Liver (tissue), 9 donors: ENCODE data around the gene TRAIP. TPM values are rescaled to one million over a fixed set of nuclear protein-coding genes. Genes with fewer than 3 reads are reported as not detected.

ENCODE experiments used
- DNase-seq: peaks from one replicate; pipeline ENCODE4 v3.0.0-alpha.2; 2017; ENCODE audit warnings: low spot score
- H3K27ac ChIP-seq, 2 donors: one replicate each; pipeline ENCODE4 v1.7.0; 2013; ENCODE audit warnings: inconsistent platforms in 2 of 2, low read length in 2 of 2, control low read depth in 1 of 2, low read depth in 1 of 2, mild to moderate bottlenecking in 1 of 2
- H3K27me3 ChIP-seq, 4 donors: one replicate each; pipeline versions ENCODE4 v1.6.1 to v1.7.0; 2013; ENCODE audit warnings: low read length in 3 of 4, inconsistent platforms in 1 of 4, mild to moderate bottlenecking in 1 of 4, moderate library complexity in 1 of 4; ENCODE audit not compliant: control insufficient read depth in 4 of 4, insufficient read depth in 4 of 4
- H3K36me3 ChIP-seq, 4 donors: one replicate each; pipeline versions ENCODE4 v1.6.1 to v1.7.0; 2013; ENCODE audit warnings: low read length in 3 of 4, mild to moderate bottlenecking in 3 of 4, low read depth in 1 of 4, moderate library complexity in 1 of 4; ENCODE audit not compliant: control insufficient read depth in 4 of 4, insufficient read depth in 3 of 4
- H3K4me1 ChIP-seq, 4 donors: one replicate each; pipeline versions ENCODE4 v1.6.1 to v1.7.0; 2013; ENCODE audit warnings: low read length in 3 of 4, mild to moderate bottlenecking in 3 of 4, moderate library complexity in 1 of 4; ENCODE audit not compliant: control insufficient read depth in 4 of 4, insufficient read depth in 4 of 4
- H3K4me3 ChIP-seq, 3 donors: one replicate each; pipeline versions ENCODE4 v1.6.1 to v1.7.0; 2013; ENCODE audit warnings: low read length in 3 of 3, control low read depth in 1 of 3, low read depth in 1 of 3, mild to moderate bottlenecking in 1 of 3
- H3K9ac ChIP-seq, 2 donors: one replicate each; pipeline ENCODE4 v1.7.0; 2013; ENCODE audit warnings: low read length in 2 of 2, mild to moderate bottlenecking in 2 of 2, moderate library complexity in 2 of 2, control low read depth in 1 of 2, low read depth in 1 of 2
- H3K9me3 ChIP-seq, 4 donors: one replicate each; pipeline versions ENCODE4 v1.6.1 to v1.7.0; 2013; ENCODE audit warnings: low read length in 3 of 4; ENCODE audit not compliant: control insufficient read depth in 4 of 4
- ATF3 ChIP-seq: IDR thresholded peaks from 2 replicates; pipeline ENCODE4 v1.6.1; 2016; ENCODE audit warnings: antibody characterized with exemption
- EGR1 ChIP-seq, 2 donors: IDR thresholded peaks; 2 replicates each; pipeline ENCODE4 v1.6.1; 2016 to 2018; ENCODE audit warnings: antibody characterized with exemption in 2 of 2, low read depth in 2 of 2
- FOXA1 ChIP-seq: IDR thresholded peaks from 2 replicates; pipeline ENCODE4 v1.6.1; 2016; ENCODE audit warnings: antibody characterized with exemption
- FOXA2 ChIP-seq: IDR thresholded peaks from 2 replicates; pipeline ENCODE4 v1.6.1; 2016; ENCODE audit warnings: antibody characterized with exemption
- GABPA ChIP-seq, 2 donors: IDR thresholded peaks in 1 of 2; conservative IDR thresholded peaks in 1 of 2; 2 replicates each; pipeline ENCODE4 v1.6.1; 2016; ENCODE audit warnings: antibody characterized with exemption in 2 of 2, mild to moderate bottlenecking in 1 of 2, moderate library complexity in 1 of 2
- HNF4A ChIP-seq, 2 donors: conservative IDR thresholded peaks; 2 replicates each; pipeline ENCODE4 v1.6.1; 2016; ENCODE audit warnings: antibody characterized with exemption in 2 of 2, mild to moderate bottlenecking in 2 of 2
- JUND ChIP-seq, 2 donors: IDR thresholded peaks; 2 replicates each; pipeline ENCODE4 v1.6.1; 2016; ENCODE audit warnings: antibody characterized with exemption in 2 of 2
- MAX ChIP-seq: IDR thresholded peaks from 2 replicates; pipeline ENCODE4 v1.6.1; 2016; ENCODE audit warnings: antibody characterized with exemption
- NR2F2 ChIP-seq: IDR thresholded peaks from 2 replicates; pipeline ENCODE4 v1.6.1; 2016; ENCODE audit warnings: antibody characterized with exemption
- RAD21 ChIP-seq, 2 donors: IDR thresholded peaks; 2 replicates each; pipeline ENCODE4 v1.6.1; 2016; ENCODE audit warnings: antibody characterized with exemption in 2 of 2, mild to moderate bottlenecking in 2 of 2
- SP1 ChIP-seq: IDR thresholded peaks from 2 replicates; pipeline ENCODE4 v1.6.1; 2018; ENCODE audit warnings: antibody characterized with exemption, mild to moderate bottlenecking
- YY1 ChIP-seq: IDR thresholded peaks from 2 replicates; pipeline ENCODE4 v1.6.1; 2016; ENCODE audit warnings: antibody characterized with exemption, mild to moderate bottlenecking
- WGBS: extraction: QIAGEN DNeasy Blood & Tissue Kit; methylation state at CpG from one replicate; pipeline ENCODE4 v1.1.7; 2013; 5-methylcytosine and 5-hydroxymethylcytosine counted together
- polyA plus RNA-seq, 2 donors: library from polyadenylated mRNA; stranded (reverse) in 1 of 2; unstranded in 1 of 2; fragments of 200-250 nt in 1 of 2; fragments of >200 nt in 1 of 2; fragmentation: Nextera tagmentation in 1 of 2; extraction: Ambion mirVana in 1 of 2; gene quantifications; one replicate each; pipeline versions ENCODE4 v1.2.1 to v1.2.3, GENCODE V29; 2013 to 2015
- total RNA-seq, 2 donors: library from RNA; depleted of rRNA; stranded (reverse); fragments of >200 nt; gene quantifications; one replicate each; pipeline ENCODE4 v1.2.3, GENCODE V29; 2014
- TF ChIP-seq, protein P1 (sequence below): fragments of 150-350 bp; IDR thresholded peaks from 2 replicates; pipeline ENCODE4 v1.5.1; 2017; ENCODE audit warnings: improper control_type of control experiment, low read depth, low read length; ENCODE audit not compliant: missing input control
- donor health status: healthy.
- donor health status: healthy.
- donor health status: healthy.
- donor health status: healthy.
- donor health status: healthy.

TRAIP gene
- total and polyA plus RNA-seq, 4 donors, result 0.42 to 7.9 (median 0.64) TPM

DNA sequence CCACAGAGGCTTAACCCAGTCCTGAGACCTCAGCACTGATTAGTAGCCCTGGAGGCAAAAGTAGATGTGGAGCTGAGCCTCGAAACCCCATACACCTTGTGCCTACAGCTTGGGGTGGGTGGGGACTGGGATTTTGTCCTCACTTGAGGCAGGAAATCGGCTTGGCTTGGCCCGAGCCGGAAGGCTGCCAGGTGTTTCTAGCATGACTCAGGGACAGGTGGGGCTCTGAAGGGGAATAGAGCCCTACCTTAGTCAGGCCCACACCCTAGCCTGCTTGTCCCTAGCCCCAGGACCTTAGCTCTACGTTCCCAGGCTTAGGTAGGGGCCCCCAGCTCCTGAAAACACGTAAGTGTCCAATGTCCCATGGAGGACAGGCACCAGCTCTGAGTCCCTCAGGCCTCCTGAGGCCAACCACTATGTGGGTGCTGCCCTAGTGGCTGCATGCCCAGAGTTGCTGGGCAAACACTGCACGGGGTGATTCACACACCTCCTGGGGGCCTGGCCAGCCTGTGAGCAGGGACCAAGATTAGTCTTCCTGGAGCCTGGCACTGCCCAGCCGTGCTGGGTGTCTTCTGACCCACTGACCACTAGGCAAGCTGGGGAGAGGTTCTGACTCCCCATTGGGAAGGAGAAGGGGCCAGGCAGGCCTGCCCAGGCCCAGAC, 44.3 kb upstream of the TRAIP start:
- Histone ChIP-seq H3K27ac (no peak overlapping the region), H3K9me3 (no peaks in the 10 kb centered on the region), H3K4me3 (no peak overlapping the region), H3K27me3 (no peaks in the 10 kb centered on the region), H3K4me1 (peaks cover 0 to 7% (median 4%) of the 10 kb centered on the region in 4 donors), H3K36me3 (no peaks in the 10 kb centered on the region), H3K9ac (no peak overlapping the region)
- 65% methylated on average over 8 of the region's 8 CpGs for WGBS
- TF ChIP-seq HNF4A (conservative IDR thresholded peaks at IDR 0.05) (peak in 1 of 2 donors; percentile 5), EGR1 (IDR thresholded peaks at IDR 0.05; ENCODE audit: low read depth in 2 of 2) (no peak), YY1 (no peak), SP1 (no peak), ATF3 (no peak), RAD21 (IDR thresholded peaks at IDR 0.05) (peak in 1 of 2 donors; percentile 54), MAX (no peak), GABPA (IDR thresholded peaks at IDR 0.05 in 1 of 2, conservative IDR thresholded peaks at IDR 0.05 in 1 of 2) (no peak)
- no peak for DNase-seq

DNA sequence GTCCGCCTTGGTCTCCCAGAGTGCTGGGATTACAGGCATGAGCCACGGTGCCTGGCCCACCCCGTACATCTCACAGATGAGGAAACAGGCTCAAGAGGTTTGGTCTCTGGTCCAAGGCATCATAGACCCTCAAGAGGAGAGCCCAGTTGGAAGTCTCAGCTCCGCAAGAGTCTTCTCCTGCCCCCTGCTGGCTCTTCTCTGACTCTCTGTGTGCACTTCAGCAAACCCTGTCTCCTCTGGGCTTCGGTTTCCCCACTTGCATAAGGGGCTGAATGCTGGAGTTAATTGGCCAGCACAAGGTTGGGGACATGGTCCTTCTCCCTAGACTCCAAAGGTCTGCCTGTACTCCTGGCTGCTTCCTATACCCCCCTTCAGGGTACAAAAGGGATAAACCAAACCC, 43.5 kb upstream of the TRAIP start:
- Histone ChIP-seq H3K27me3 (no peaks in the 10 kb centered on the region), H3K36me3 (no peaks in the 10 kb centered on the region), H3K4me3 (no peak overlapping the region), H3K4me1 (peaks cover 0 to 7% (median 4%) of the 10 kb centered on the region in 4 donors), H3K9ac (no peak overlapping the region), H3K9me3 (no peaks in the 10 kb centered on the region), H3K27ac (no peak overlapping the region)
- TF ChIP-seq NR2F2 (no peak), FOXA1 (no peak), JUND (IDR thresholded peaks at IDR 0.05) (no peak), YY1 (no peak), FOXA2 (no peak), EGR1 (IDR thresholded peaks at IDR 0.05; ENCODE audit: low read depth in 2 of 2) (no peak), ATF3 (no peak)
- TF ChIP-seq, protein P1, sequence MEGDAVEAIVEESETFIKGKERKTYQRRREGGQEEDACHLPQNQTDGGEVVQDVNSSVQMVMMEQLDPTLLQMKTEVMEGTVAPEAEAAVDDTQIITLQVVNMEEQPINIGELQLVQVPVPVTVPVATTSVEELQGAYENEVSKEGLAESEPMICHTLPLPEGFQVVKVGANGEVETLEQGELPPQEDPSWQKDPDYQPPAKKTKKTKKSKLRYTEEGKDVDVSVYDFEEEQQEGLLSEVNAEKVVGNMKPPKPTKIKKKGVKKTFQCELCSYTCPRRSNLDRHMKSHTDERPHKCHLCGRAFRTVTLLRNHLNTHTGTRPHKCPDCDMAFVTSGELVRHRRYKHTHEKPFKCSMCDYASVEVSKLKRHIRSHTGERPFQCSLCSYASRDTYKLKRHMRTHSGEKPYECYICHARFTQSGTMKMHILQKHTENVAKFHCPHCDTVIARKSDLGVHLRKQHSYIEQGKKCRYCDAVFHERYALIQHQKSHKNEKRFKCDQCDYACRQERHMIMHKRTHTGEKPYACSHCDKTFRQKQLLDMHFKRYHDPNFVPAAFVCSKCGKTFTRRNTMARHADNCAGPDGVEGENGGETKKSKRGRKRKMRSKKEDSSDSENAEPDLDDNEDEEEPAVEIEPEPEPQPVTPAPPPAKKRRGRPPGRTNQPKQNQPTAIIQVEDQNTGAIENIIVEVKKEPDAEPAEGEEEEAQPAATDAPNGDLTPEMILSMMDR, result no peak
- no peak for DNase-seq
- WGBS, result 81% methylated on average over 5 of the region's 5 CpGs

DNA sequence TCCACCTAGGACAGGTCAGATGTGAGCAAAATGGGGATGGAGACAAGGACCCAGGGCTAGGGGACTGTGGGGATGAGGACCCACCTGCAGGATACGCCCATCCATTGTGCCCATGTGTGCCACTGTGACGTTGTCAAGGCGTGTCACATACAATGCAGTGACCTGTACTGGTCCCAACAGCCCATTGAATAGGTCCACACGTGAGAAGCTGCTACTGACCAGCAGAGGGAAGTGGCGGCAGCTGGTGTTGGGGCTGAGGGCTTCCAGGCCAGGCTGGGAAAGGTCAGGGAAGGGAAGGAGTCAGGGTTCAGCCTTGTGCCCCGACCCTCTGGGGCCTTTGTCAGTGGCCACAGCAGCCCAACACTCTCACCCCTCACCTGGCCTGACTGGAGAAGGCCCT, 42.6 kb upstream of the TRAIP start:
- H3K27me3 ChIP-seq, result no peaks in the 10 kb centered on the region
- no peak for TF ChIP-seq FOXA1
- no peaks in the 10 kb centered on the region for H3K36me3 ChIP-seq
- WGBS, result 79% methylated on average over 6 of the region's 6 CpGs
- H3K4me1 ChIP-seq, result peaks cover 0 to 6% (median 4%) of the 10 kb centered on the region in 4 donors
- DNase-seq, result no peak
- no peak overlapping the region for H3K4me3 ChIP-seq
- no peaks in the 10 kb centered on the region for H3K9me3 ChIP-seq
- no peak overlapping the region for H3K9ac ChIP-seq
- H3K27ac ChIP-seq, result no peak overlapping the region
